Hippocampal formation (tissue), 2 donors: Measurements from ENCODE around the gene SYNPR.
"Not testable (repeated sequence)": the region's sequence is repeated elsewhere in the genome, so short reads cannot be mapped to it uniquely, and the experiment has no call there.

Experiments used
- DNase-seq, 2 donors: peaks; one replicate each; lab custom pipeline; 2025; lab: John Stamatoyannopoulos, UW

SYNPR gene

GRCh38 chr3:63624941-63625560 lies 346.9 kb downstream of the SYNPR start:
- no peak for DNase-seq

DNA sequence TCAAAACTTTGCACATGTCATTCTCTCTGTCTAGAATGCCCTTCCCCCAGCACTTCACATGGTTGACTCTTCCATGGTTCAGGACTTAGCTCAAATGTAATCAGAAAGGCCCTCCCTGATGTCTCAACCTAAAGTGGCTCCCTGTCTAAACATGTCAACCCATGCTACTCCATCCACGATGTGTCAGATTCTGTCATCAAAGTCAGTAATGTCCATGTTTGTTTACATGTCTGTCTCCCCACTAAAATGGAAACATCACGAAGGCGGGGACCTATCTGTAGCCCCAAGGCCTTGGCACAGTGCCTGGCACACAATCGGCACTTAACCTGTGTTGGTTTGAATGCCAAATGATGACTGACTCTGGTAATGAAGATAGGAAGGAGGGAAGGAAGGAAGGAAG lies 353.6 kb downstream of the SYNPR start:
- DNase-seq = no peak

GRCh38 chr3:63635186-63635585 lies 357.1 kb downstream of the SYNPR start:
- no peak for DNase-seq

- no peak for DNase-seq
Observed at GRCh38 chr3:63639806-63640205, 361.7 kb downstream of the SYNPR start.

DNA sequence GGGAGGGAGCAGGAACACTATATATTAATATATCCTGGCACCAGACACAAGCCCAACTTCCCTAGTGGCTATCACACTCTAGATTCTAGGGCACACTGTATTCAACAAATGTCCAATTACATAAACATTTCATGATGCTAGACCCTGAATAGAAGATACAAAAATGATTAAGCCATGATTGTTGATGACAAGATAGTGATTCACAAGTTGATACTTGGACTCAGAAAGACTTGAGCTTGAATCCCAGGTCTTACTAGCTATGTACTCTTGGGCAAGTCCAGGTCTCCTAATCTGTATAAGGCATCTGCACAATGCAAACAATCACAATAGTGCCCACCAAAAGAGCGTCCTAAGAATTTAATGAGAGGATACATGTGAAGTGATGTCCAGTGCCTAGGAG lies 364.4 kb downstream of the SYNPR start:
- no peak for DNase-seq

- DNase-seq = no peak
Observed at GRCh38 chr3:63644212-63644797, 366.2 kb downstream of the SYNPR start.

DNA sequence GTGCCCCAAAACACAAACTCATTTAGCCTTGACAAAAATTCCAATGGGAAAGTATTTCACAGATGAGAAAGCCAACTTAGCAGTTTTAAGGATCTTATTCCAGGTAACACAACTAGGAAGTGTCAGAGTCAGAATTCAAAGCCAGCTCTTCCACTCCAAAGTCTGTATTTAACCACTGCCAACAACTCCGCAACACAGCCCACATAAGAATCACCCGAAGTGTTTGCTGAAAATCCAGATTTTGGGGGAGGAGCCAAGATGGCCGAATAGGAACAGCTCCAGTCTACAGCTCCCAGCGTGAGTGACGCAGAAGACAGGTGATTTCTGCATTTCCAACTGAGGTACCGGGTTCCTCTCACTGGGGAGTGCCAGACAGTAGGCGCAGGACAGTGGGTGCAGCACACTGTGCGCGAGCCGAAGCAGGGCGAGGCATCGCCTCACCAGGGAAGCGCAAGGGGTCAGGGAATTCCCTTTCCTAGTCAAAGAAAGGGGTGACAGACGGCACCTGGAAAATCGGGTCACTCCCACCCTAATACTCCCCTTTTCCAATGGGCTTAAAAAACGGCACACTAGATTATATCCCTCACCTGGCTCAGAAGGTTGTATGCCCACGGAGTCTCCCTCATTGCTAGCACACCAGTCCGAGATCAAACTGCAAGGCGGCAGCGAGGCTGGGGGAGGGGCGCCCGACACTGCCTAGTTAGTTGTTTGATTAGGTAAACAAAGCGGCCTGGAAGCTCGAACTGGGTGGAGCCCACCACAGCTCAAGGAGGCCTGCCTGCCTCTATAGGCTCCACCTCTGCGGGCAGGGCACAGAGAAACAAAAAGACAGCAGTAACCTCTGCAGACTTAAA lies 367.0 kb downstream of the SYNPR start:
- DNase-seq = not testable (repeated sequence)

DNA sequence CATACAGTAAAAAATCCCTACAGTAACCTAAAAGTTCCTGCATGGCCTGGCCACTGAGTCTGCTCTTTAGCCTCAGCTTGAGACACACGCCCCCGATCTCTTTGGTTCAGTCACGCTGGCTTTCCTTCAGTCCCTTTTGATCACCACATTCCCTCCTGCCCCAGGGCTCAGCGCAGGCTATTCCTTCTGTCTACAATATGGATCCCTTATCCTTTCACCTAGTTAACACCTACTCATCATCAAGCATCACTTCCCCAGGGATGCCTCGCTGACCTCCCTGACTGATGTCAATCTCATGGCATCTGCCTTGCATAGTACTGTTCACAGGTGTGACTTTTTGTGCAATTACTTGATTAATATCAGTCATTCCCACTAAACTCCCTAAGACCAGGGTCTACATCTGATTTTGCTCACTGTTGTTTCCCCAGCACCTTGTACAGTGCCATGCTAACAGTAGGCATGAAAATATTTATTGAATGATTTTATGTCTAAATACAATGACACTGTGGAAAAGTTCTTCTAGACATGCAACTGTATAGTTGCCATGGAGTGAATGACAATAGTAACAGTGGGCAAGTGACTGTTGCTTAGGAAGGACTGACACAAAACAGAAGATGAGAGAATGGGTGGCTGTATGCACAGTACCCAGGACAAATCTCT lies 374.1 kb downstream of the SYNPR start, which contains the start of gene SNTN:
SNTN (plus strand) TSS at position 610 of the 660 bp plus-strand sequence; CDS start at position 623, 13 bp downstream.
- DNase-seq = no peak

DNA sequence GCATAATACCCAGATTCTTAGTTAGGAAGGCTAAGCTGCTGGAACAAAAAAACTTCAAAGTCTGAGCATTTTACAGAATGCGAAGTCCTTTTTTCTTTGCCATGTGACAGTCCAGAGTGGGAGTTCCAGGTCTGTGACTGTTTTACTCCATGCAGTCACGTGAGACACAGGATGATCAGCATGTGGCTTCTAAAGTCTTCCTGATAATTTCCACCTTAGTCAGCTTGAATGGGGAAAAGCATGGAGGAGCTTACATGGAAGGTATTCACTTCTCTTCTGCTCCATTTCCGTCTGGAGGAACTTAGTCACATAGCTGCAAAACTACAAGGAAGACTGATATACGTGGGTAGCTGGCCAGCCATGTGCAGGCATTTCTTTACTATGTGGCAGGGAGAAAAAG lies 376.1 kb downstream of the SYNPR start:
- no peak for DNase-seq

DNA sequence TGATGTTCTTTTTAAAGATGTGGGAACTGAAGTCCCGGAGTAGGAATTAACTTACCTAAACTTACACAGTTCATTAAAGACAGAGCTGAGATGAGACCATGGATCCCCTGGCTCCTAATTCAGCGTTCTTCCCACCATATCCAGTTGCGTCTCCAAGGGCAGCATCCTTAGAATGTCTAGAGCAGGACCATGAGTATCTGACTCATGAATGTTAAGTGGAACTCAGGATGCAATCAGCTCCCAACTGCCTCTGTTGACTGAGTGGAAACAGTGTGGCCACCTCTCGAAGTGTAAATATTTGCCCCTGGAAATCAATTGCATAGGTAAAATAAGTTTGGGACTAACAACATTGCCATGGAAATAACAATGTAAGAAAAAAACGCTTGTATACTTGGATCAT lies 376.8 kb downstream of the SYNPR start:
- DNase-seq = no peak

DNA sequence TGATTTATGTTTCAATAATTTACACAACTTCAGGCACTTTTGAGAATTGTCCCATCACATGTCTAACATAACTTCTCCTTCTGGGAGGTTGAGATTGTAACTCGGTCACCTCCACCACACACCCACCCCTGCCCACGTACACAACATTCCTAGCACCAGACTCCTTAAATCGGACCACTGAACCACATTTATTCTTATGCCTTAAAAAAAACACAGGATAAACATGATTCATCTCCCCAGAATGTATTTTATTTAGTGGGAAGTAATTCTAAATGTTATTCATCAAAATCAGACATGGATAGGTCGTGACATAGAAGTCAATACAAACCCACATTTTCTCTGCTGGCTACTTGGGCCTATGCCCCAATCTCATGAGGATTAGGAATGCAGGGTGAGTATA lies 377.4 kb downstream of the SYNPR start:
- DNase-seq = no peak

DNA sequence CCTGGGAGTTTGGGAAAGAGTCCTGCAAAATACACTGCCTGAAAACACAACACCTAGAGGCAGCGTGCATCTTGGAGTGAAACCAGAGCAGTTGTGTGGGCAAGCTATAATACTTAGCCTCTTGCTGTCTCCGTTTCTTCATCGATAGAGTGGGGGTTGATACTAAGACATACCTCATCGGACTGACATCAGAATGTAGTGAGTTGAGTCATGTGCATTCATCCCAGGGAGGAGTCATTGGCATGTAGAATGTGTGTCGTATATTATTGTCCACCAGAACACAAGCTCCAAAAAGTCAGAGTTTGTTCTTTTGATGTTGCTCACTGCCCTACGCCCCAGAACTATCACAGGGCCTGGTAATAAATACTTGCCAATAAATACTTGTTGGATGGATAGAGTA lies 378.7 kb downstream of the SYNPR start:
- no peak for DNase-seq

GRCh38 chr3:63661242-63661641 lies 383.1 kb downstream of the SYNPR start:
- DNase-seq = no peak

GRCh38 chr3:63662011-63662410 lies 383.9 kb downstream of the SYNPR start:
- DNase-seq = no peak

DNA sequence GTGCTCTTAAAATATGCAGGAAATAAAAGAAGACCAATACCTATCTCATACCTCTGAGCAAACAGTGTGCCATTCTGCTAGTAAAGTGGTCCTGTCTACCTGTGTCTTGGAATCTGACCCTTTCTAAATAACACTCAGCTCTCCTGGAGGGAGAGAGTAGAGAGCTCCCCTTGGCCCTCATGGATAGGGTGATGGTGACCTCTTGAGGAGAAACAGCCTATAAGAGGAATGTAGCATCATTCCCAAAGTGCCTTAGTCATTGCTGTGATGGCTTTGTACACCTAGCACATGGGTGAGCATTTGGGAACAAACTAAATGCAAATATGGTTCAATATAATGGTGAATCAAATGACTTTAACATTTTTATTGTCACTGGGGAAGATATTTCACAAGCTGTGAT lies 384.4 kb downstream of the SYNPR start:
- no peak for DNase-seq
